HG02885 (cell line): ENCODE measurements around the gene ZMYM4.

ENCODE experiments used
- ATAC-seq: cut with Tn5 transposase; IDR thresholded peaks from one replicate; pipeline ENCODE4 v1.9.1; 2021; ENCODE audit warnings: mild to moderate bottlenecking; ENCODE audit not compliant: unreplicated experiment, poor library complexity

The ZMYM4 gene

GRCh38 chr1:35270836-35271235, 2.3 kb downstream of the ZMYM4 start:
- no peak for ATAC-seq

- ATAC-seq, result no peak
Measured at GRCh38 chr1:35274197-35274596, 5.7 kb downstream of the ZMYM4 start.

- ATAC-seq, result no peak
Measured at GRCh38 chr1:35278886-35279554, 10.5 kb downstream of the ZMYM4 start.

- ATAC-seq, result no peak
Measured at GRCh38 chr1:35279555-35279904, 11.0 kb downstream of the ZMYM4 start.

GRCh38 chr1:35280006-35280405, 11.5 kb downstream of the ZMYM4 start:
- ATAC-seq, result no peak

GRCh38 chr1:35281565-35281964, 13.1 kb downstream of the ZMYM4 start:
- ATAC-seq, result no peak

- ATAC-seq, result no peak
Measured at GRCh38 chr1:35282172-35282571, 13.7 kb downstream of the ZMYM4 start.

- no peak for ATAC-seq
Measured at GRCh38 chr1:35284852-35285251, 16.3 kb downstream of the ZMYM4 start.

GRCh38 chr1:35285771-35286606, 17.5 kb downstream of the ZMYM4 start:
- no peak for ATAC-seq

- ATAC-seq, result no peak
Measured at GRCh38 chr1:35287807-35288640, 19.5 kb downstream of the ZMYM4 start.

- ATAC-seq, result no peak
Measured at GRCh38 chr1:35288761-35289160, 20.3 kb downstream of the ZMYM4 start.

GRCh38 chr1:35290452-35290851, 21.9 kb downstream of the ZMYM4 start:
- ATAC-seq, result no peak

- no peak for ATAC-seq
Measured at GRCh38 chr1:35294809-35295208, 26.3 kb downstream of the ZMYM4 start.

GRCh38 chr1:35297886-35298285, 29.4 kb downstream of the ZMYM4 start:
- ATAC-seq, result no peak

- no peak for ATAC-seq
Measured at GRCh38 chr1:35298464-35298863, 30.0 kb downstream of the ZMYM4 start.

- no peak for ATAC-seq
Measured at GRCh38 chr1:35300376-35300775, 31.9 kb downstream of the ZMYM4 start.

GRCh38 chr1:35301674-35302392, 33.3 kb downstream of the ZMYM4 start:
- ATAC-seq, result no peak

GRCh38 chr1:35305383-35305782, 36.9 kb downstream of the ZMYM4 start:
- no peak for ATAC-seq

- no peak for ATAC-seq
Measured at GRCh38 chr1:35315649-35316048, 47.1 kb downstream of the ZMYM4 start.

- ATAC-seq, result no peak
Measured at GRCh38 chr1:35316264-35316663, 47.8 kb downstream of the ZMYM4 start.
